Amniotic stem cell (primary cell): ENCODE results near the gene PDE6H.

Experiments
- DNase-seq: peaks from one replicate; lab custom pipeline; 2025; lab: John Stamatoyannopoulos, UW

The PDE6H gene

DNA sequence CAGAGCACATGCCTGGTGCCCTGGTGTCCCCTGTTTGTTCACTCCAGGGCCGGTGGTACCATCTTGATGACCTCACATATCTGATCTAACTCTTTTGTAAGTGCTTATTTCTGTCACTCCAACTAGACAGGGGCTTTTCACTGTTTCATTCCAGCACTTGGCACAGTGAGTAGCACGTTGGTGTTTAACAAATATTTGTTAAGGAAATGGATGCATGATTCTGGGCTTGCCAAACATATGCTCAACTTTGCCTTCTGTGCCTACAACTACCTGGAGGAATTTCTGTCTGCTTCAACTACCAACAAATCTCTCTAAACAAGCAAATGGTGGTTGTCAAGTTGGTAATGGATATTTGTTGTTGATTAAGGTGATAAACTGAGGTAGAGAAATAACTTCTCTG lies 31.6 kb downstream of the PDE6H start:
- no peak for DNase-seq

DNA sequence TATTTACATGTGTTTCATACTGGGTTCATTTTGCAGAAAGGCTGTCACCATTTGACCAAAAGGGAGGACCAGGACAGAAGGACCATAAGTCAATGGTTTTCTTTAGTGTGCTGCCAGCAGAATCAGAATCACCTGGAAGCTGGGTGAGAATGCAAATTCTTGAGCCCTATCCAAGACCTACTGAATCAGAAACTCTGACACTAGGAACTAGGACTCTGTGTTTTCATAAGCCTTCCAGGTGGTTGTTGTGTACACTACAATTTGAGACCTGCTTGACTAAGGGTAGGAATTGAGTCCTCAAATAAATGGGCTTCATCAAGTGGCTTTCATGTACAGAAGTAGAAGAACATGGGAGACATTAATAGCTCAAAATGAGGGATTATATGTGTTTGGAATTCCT lies 32.2 kb downstream of the PDE6H start:
- DNase-seq: no peak

DNA sequence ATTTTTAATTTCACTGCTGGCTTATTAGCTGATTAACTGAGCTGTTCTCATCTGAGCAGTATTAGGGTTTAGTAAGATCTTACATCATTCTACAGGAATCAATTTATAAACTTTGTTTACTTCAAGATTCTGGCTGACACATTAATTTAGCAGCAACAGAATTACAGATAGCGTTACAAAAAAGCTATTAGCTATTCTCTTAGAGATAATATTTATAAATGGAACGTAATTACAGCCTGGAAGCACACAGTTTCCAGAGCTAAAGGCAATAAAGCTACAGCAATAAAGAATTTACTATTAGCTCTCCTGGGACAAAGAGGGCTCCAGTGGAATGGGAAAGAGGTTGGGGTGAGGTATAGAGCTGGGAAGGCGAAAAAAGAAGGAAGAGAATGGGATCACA lies 34.7 kb downstream of the PDE6H start:
- DNase-seq: no peak

DNA sequence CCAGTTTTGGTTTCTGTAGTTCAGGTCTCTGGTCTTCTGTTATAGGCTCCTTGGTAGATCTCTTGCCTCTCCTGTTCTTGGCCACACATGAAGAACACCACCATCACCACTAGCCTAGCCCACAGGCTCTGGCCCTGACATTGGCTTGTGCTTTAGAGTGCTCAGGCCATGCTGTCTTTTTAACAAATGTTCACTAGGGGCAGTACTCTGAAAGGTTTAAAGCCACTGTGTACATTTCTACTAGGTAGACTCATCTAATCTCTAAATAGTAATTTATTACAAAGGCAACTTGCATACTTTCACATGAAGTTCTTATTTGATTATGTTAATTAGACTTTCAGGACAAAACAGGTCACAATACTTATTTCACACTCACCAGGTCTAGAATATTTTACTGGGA lies 38.3 kb downstream of the PDE6H start:
- DNase-seq: no peak

DNA sequence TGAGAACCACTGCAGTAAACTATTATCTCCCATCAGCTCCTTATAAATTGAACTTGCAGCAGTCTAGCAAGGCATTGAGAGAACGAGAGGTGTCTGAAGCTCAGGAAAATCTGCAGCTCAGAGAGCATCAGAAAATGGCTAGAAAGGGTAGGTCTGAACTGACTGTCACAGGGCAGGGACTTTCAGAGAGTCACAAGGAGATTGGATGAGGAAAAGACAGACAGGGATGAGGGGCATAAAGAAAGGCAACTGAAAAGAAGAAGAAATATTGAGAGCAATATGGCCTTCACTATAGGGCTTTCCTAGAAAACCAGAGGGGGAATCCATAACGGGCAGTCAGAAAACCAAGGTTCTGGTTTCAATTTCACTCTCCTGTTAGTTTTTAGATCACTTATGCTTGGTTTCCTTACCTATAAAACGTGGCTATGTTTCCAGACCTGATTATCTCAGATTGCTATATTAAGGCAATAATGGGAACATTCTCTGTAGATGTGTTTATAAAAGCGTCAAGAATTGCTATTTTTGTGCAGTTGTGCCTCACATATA lies 40.9 kb downstream of the PDE6H start:
- DNase-seq: no peak

DNA sequence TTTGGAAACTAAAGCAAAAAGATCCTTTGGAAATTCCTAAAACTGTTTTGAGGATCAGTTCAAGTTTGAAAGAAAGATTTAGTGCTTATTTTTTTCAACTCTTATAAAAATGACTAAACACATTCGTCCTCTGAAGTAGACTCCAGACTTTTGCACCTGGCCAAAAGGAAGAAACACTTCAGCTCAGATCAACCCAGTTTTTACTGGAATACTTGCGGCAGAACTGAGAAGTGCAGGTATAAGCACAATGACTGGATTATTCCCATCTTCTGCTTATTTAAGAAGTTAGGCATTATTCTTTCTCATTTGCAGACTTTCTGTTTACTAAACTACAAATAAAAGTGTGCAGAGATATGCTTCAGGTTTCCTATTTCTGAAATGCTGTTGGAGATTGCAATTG lies 41.9 kb downstream of the PDE6H start:
- no peak for DNase-seq

DNA sequence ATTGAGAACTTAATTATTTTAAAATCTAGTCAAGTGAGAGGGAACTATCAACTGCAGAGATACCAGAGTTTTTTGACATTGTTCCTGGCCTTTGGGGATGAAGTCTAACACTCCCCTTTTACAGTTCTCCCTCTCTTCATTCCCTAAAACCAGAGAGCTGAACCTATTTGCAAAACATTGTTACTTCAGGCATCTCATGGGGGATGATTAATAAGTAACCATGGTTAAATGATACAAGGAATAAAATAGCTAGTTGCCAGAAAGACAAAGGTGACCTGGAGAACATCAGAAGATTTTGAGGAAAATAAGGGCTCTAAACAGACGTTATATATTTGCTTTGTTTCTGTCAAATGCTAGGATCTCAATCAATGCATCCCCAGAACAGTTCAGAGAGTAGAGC lies 42.3 kb downstream of the PDE6H start:
- no peak for DNase-seq

DNA sequence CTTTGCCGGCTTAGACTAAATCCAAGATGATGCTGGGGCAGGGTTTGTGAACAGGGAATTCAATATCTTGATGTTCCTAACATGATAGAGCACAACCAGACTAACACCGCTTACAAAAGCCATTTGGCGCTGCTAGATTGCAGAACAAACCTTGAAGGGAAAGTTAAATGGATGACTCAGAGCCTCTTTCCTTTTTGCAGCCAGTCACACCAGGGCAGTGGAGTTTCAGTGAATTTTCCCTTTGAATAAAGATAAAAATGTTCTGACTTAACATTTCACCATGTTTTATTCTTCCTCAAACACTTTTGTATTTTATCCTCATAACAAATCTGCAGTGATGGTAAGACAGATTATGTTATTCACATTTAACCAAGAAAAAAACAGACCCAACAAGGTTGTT lies 47.3 kb downstream of the PDE6H start:
- no peak for DNase-seq
